ENCODE results near the gene TAB3. TPM values are rescaled to one million over a fixed set of nuclear protein-coding genes. Genes with fewer than 3 reads are reported as not detected.

TAB3 gene
- 29.5 TPM for total RNA-seq

GRCh38 chrX:30889147-30890140 is at the start of gene TAB3:
Gene TAB3 (minus strand): TSS chrX:30889254. CDS start chrX:30859588, 29,666 bp downstream.

Other genes with a start within 250 kb of the TAB3 start
- gene GK, start 235.8 kb downstream of the TAB3 start, total RNA-seq, result 14.8 TPM
- not detected for gene FTHL17, start 182.8 kb upstream of the TAB3 start, total RNA-seq